ENCODE measurements around the gene IL21R. TPM values are rescaled to one million over a fixed set of nuclear protein-coding genes. Genes with fewer than 3 reads are reported as not detected.

Gene IL21R
- total RNA-seq, 1 experiment from 2014 or later = 0.10 TPM

GRCh38 chr16:27480761-27481160 is 78.8 kb downstream of the IL21R start:
- DNase-seq (ENCODE audit: extremely low read depth, low read depth) = no peak

GRCh38 chr16:27481282-27481934 is 79.4 kb downstream of the IL21R start:
- DNase-seq (ENCODE audit: extremely low read depth, low read depth) = no peak

GRCh38 chr16:27482397-27483087 is 80.6 kb downstream of the IL21R start:
- no peak for DNase-seq (ENCODE audit: extremely low read depth, low read depth)

- no peak for DNase-seq (ENCODE audit: extremely low read depth, low read depth)
Measured at GRCh38 chr16:27483088-27483437, 81.1 kb downstream of the IL21R start.

- no peak for DNase-seq (ENCODE audit: extremely low read depth, low read depth)
Measured at GRCh38 chr16:27483624-27484023, 81.7 kb downstream of the IL21R start.

- DNase-seq (ENCODE audit: extremely low read depth, low read depth) = no peak
Measured at GRCh38 chr16:27485126-27485525, 83.2 kb downstream of the IL21R start.

GRCh38 chr16:27485811-27486210 is 83.8 kb downstream of the IL21R start:
- no peak for DNase-seq (ENCODE audit: extremely low read depth, low read depth)

- DNase-seq (ENCODE audit: extremely low read depth, low read depth) = no peak
Measured at GRCh38 chr16:27486344-27486743, 84.4 kb downstream of the IL21R start.

- no peak for DNase-seq (ENCODE audit: extremely low read depth, low read depth)
Measured at GRCh38 chr16:27486760-27487159, 84.8 kb downstream of the IL21R start.

- DNase-seq (ENCODE audit: extremely low read depth, low read depth) = no peak
Measured at GRCh38 chr16:27489421-27489820, 87.4 kb downstream of the IL21R start.

GRCh38 chr16:27489906-27490305 is 87.9 kb downstream of the IL21R start:
- DNase-seq (ENCODE audit: extremely low read depth, low read depth) = no peak

GRCh38 chr16:27491894-27492587 is 90.1 kb downstream of the IL21R start:
- no peak for DNase-seq (ENCODE audit: extremely low read depth, low read depth)

- no peak for DNase-seq (ENCODE audit: extremely low read depth, low read depth)
Measured at GRCh38 chr16:27492588-27492979, 90.6 kb downstream of the IL21R start.

- DNase-seq (ENCODE audit: extremely low read depth, low read depth) = no peak
Measured at GRCh38 chr16:27495191-27495590, 93.2 kb downstream of the IL21R start.

GRCh38 chr16:27498031-27498825 is 96.3 kb downstream of the IL21R start:
- no peak for DNase-seq (ENCODE audit: extremely low read depth, low read depth)

- DNase-seq (ENCODE audit: extremely low read depth, low read depth) = no peak
Measured at GRCh38 chr16:27498916-27499658, 97.1 kb downstream of the IL21R start.

- no peak for DNase-seq (ENCODE audit: extremely low read depth, low read depth)
Measured at GRCh38 chr16:27499659-27500055, 97.7 kb downstream of the IL21R start.

GRCh38 chr16:27500801-27501200 is 98.8 kb downstream of the IL21R start:
- DNase-seq (ENCODE audit: extremely low read depth, low read depth) = no peak
